ENCODE measurements around the gene TLR10.
A peak's percentile ranks its signal among the peaks of the same experiment; 100 is the strongest.
"Not testable (repeated sequence)": the region's sequence is repeated elsewhere in the genome, so short reads cannot be mapped to it uniquely, and the experiment has no call there.

TLR10 gene

GRCh38 chr4:38782452-38783108, at the start of gene TLR10:
Gene TLR10 (minus strand): TSS chr4:38782990. CDS start chr4:38775590, 7,400 bp downstream.
- peak; percentile 59 for DNase-seq

- no peak for DNase-seq
Observed at GRCh38 chr4:38832206-38832605, 49.4 kb upstream of the TLR10 start.

- no peak for DNase-seq
Observed at GRCh38 chr4:38831653-38832052, 48.9 kb upstream of the TLR10 start.

DNA sequence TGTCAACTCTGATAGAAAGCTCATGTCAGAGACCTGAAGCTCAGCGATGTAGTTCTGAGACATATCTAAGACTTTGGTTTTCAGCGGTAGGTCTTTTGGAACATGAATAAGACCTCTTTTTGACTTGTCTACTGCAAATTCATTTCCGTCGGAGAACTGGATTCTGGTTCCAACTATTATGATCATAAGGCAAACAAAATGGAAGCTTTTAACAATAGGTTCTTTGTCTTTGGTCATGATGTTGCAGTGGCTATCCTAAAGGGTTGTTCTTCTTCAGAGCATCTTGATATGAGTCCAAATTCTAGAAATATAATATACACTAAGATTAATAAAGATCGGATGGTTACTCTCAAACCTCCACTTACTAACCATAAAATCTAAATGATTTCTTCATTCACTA, 46.4 kb upstream of the TLR10 start:
- DNase-seq = no peak

- DNase-seq = no peak
Observed at GRCh38 chr4:38823766-38824165, 41.0 kb upstream of the TLR10 start.

DNA sequence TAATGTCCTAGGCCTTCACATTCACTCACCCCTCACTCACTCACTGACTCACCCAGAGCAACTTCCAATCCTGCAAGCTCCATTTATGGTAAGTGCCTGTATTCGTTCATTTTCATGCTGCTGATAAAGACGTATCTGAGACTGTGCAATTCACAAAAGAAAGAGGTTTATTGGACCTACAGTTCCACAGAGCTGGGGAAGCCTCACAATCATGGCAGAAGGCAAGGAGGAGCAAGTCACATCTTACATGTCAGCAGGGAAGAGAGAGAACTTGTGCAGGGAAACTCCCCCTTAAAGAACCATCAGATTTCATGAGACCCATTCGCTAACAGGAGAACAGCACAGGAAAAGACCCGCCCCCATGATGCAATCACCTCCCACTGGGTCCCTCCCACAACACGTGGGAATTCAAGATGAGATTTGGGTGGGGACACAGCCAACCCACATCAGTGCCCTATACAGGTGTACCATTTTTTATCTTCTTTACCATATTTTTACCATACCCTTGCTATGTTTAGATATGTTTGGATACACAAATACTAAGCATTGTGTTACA, 40.0 kb upstream of the TLR10 start:
- DNase-seq = no peak

- DNase-seq = no peak
Observed at GRCh38 chr4:38821739-38822138, 38.9 kb upstream of the TLR10 start.

DNA sequence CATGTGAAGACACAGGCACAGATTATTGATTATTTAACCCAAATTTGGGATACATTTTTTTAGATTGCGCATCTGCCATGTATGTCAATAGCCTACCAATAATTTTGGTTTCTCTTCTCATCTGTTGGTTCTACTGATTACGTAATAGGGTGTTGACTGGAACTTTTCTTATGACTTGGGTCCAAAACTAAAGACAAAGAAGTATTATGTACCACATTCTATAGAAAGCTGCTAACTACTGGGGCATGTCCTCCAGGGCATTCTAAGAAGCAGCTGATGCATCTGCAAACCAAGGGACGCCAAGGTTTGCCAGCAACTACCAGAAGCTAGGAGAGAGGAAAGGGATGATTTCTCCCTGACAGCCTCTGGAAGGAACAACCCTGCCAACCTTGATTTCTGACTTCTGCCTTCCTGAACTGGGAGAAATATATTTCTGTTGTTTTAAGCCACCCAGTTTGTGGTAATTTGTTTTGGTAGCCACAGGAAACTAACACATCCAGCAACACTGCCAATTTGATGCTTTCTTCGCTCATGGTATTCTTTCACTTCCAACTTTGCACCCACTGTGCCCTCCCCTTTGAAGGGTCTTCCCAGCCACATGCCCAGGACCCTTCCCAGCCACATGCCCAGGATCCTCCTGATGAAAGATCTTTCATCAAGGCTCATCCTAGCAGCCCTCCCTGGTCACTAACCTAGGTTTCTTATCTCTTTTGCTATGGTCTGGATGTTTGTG, 37.7 kb upstream of the TLR10 start:
- no peak for DNase-seq

DNA sequence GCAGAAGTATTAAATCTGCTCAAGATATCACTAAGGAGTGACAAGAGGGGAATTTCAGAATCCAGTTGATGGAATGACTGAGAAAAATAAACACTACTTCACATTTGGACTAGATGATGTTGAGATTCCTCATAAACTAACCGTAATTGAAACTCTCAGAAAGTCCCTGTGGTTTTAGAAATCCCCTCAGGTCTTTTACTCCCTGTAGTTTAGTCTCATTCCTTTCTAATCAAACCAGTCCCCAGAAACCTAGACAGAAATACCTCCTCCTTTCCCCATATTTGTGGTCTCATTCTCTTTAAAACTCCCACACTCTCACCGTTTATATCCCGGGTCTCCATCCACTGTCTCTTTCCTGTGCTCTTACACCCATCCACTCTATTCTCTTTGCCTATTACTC, 36.8 kb upstream of the TLR10 start:
- no peak for DNase-seq

DNA sequence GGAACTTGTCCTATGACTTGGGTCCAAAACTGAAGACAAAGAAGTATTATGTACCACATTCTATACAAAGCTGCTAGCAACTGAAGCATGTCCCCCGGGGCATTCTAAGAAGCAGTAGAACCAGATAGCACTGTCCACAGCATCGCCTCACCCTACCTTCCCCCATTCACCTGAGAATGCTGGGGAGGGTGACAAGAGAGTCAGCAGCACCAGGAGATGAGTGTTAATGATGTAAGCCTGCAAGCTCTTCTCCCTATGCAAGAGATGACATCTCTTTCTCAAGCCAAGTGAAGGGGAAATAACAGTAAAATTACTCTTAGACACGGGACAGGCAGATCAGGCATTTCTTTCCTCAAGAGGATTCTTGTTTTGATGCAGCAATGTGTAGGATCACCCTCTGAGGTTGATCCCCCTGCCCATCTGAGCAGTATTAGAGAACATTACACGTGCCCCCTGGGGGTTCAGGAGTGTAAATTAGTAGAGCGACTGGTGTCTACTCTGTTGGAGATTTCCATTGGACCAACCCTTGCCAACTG, 35.7 kb upstream of the TLR10 start:
- no peak for DNase-seq

GRCh38 chr4:38815885-38816782, 33.3 kb upstream of the TLR10 start:
- no peak for DNase-seq

DNA sequence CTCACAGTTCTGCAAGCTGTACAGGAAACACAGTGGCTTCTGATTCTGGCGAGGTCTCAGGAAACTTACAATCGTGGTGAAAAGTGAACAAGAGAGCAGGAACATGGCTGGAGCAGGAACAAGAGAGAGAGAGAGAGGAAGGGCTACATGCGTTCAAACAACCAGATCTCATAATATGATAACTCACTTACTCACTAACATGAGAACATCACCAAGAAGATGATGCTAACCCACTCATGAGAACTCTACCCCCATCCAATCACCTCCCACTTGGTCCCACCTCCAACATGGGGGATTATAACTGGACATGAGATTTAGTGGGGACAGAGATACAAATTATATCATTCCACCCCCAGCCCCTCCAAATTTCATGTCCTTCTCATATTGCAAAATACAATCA, 31.6 kb upstream of the TLR10 start:
- no peak for DNase-seq

GRCh38 chr4:38811297-38811696, 28.5 kb upstream of the TLR10 start:
- no peak for DNase-seq

- DNase-seq = not testable (repeated sequence)
Observed at GRCh38 chr4:38807462-38807861, 24.7 kb upstream of the TLR10 start.

DNA sequence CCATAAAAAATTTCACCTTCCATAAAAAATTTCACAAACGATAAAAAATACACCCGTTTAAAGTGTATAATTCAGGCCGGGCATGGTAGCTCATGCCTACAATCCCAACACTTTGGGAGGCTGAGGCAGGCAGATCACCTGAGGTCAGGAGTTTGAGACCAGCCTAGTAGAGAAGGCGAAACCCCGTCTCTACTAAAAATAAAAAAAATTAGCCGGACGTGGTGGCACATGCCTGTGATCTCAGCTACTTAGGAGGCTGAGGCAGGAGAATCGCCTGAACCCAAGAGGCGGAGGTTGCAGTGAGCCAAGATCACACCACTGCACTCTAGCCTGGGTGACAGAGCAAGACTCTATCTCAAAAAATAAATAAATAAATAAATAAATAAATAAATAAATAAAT, 23.5 kb upstream of the TLR10 start:
- DNase-seq = not testable (repeated sequence)

- peak; percentile 31 for DNase-seq
Observed at GRCh38 chr4:38805530-38806145, 22.8 kb upstream of the TLR10 start.

GRCh38 chr4:38804654-38805295, 22.0 kb upstream of the TLR10 start, which contains the start of gene TLR1:
Gene TLR1 (minus strand): TSS chr4:38804791. CDS start chr4:38798831, 5,960 bp downstream.
- DNase-seq = peak; percentile 6

GRCh38 chr4:38803833-38804653, 21.3 kb upstream of the TLR10 start:
- DNase-seq = peak; percentile 39

GRCh38 chr4:38802561-38803355, 20.0 kb upstream of the TLR10 start:
- DNase-seq = no peak

- DNase-seq = no peak
Observed at GRCh38 chr4:38800961-38801450, 18.2 kb upstream of the TLR10 start.

Data from CD4-positive, alpha-beta T cell treated with Interleukin-17A for 4 hours (primary cell).